Measurements from ENCODE around the gene GCK.

Gene GCK

GRCh38 chr7:44113764-44114354, 75.4 kb downstream of the GCK start:
- peaks cover 97% of the 10 kb centered on the region for H3K36me3 ChIP-seq
- H3K9ac ChIP-seq = no peak overlapping the region
- peaks cover 93% of the 10 kb centered on the region for H4K20me1 ChIP-seq
- H3K9me3 ChIP-seq = no peaks in the 10 kb centered on the region
- no peak overlapping the region for H3K4me2 ChIP-seq
- H3K4me3 ChIP-seq = no peak overlapping the region
- no peak for TF ChIP-seq Cebpa-rat (IDR thresholded peaks at IDR 0.05)
- H3K4me1 ChIP-seq = peaks cover under 1% of the 10 kb centered on the region; the same call in 1 of the 2 replicates
- H3K27ac ChIP-seq = no peak overlapping the region
- no peaks in the 10 kb centered on the region for H3K27me3 ChIP-seq

- TF ChIP-seq Cebpa-rat (IDR thresholded peaks at IDR 0.05) = no peak
- H4K20me1 ChIP-seq = peaks cover 99% of the 10 kb centered on the region
- no peaks in the 10 kb centered on the region for H3K9me3 ChIP-seq
- no peak overlapping the region for H3K9ac ChIP-seq
- no peaks in the 10 kb centered on the region for H3K27me3 ChIP-seq
- peaks cover 99% of the 10 kb centered on the region for H3K36me3 ChIP-seq
- no peak overlapping the region for H3K4me2 ChIP-seq
- H3K4me1 ChIP-seq = peaks cover 7% of the 10 kb centered on the region; the same call in 1 of the 2 replicates
- no peak overlapping the region for H3K27ac ChIP-seq
- no peak overlapping the region for H3K4me3 ChIP-seq
Measured at GRCh38 chr7:44112997-44113763, 76.1 kb downstream of the GCK start.

- Histone ChIP-seq H3K4me2 (no peak overlapping the region), H3K27ac (no peak overlapping the region), H3K27me3 (no peaks in the 10 kb centered on the region), H4K20me1 (peaks cover 99% of the 10 kb centered on the region), H3K4me3 (no peak overlapping the region), H3K36me3 (peaks cover 99% of the 10 kb centered on the region), H3K9me3 (no peaks in the 10 kb centered on the region), H3K9ac (no peak overlapping the region), H3K4me1 (peaks cover 15% of the 10 kb centered on the region)
- TF ChIP-seq Cebpa-rat (IDR thresholded peaks at IDR 0.05) = no peak
Measured at GRCh38 chr7:44112231-44112996, 76.8 kb downstream of the GCK start.

GRCh38 chr7:44111761-44112160, 77.5 kb downstream of the GCK start:
- Histone ChIP-seq H3K4me3 (no peak overlapping the region), H3K9ac (no peak overlapping the region), H3K36me3 (peaks cover 99% of the 10 kb centered on the region), H4K20me1 (peaks cover 99% of the 10 kb centered on the region), H3K4me1 (peaks cover 21% of the 10 kb centered on the region), H3K4me2 (no peak overlapping the region), H3K27me3 (no peaks in the 10 kb centered on the region), H3K27ac (no peak overlapping the region), H3K9me3 (no peaks in the 10 kb centered on the region)
- TF ChIP-seq Cebpa-rat (IDR thresholded peaks at IDR 0.05) = no peak

GRCh38 chr7:44110719-44111635, 78.3 kb downstream of the GCK start:
- Histone ChIP-seq H3K9ac (no peak overlapping the region), H4K20me1 (peaks cover 99% of the 10 kb centered on the region), H3K27ac (no peak overlapping the region), H3K36me3 (peaks cover 99% of the 10 kb centered on the region), H3K4me3 (no peak overlapping the region), H3K9me3 (no peaks in the 10 kb centered on the region), H3K4me1 (peaks cover 29% of the 10 kb centered on the region), H3K4me2 (no peak overlapping the region), H3K27me3 (no peaks in the 10 kb centered on the region)
- TF ChIP-seq Cebpa-rat (IDR thresholded peaks at IDR 0.05) = no peak

- Histone ChIP-seq H3K4me2 (no peak overlapping the region), H3K4me3 (no peak overlapping the region), H3K27me3 (no peaks in the 10 kb centered on the region), H3K27ac (no peak overlapping the region), H3K9ac (no peak overlapping the region), H3K9me3 (no peaks in the 10 kb centered on the region), H3K36me3 (peaks cover 96% of the 10 kb centered on the region), H4K20me1 (peaks cover 99% of the 10 kb centered on the region), H3K4me1 (peaks cover 38% of the 10 kb centered on the region)
- no peak for TF ChIP-seq Cebpa-rat (IDR thresholded peaks at IDR 0.05)
Measured at GRCh38 chr7:44109991-44110390, 79.2 kb downstream of the GCK start.

GRCh38 chr7:44108768-44109750, 80.2 kb downstream of the GCK start:
- no peak overlapping the region; the same call in 1 of the 2 replicates for H3K4me3 ChIP-seq
- H3K36me3 ChIP-seq = peaks cover 87% of the 10 kb centered on the region
- no peak for TF ChIP-seq Cebpa-rat (IDR thresholded peaks at IDR 0.05)
- H3K27ac ChIP-seq = peak overlapping the region; percentile 90; the same call in 1 of the 2 replicates
- no peak overlapping the region; the same call in 1 of the 2 replicates for H3K9ac ChIP-seq
- no peaks in the 10 kb centered on the region for H3K27me3 ChIP-seq
- H3K4me2 ChIP-seq = peak overlapping the region; percentile 98; the same call in 1 of the 2 replicates
- H3K4me1 ChIP-seq = peaks cover 38% of the 10 kb centered on the region
- no peaks in the 10 kb centered on the region for H3K9me3 ChIP-seq
- H4K20me1 ChIP-seq = peaks cover 93% of the 10 kb centered on the region

Measured in BLaER1 (cell line).